Measurements from ENCODE around the gene ALDH3B1.

DNA sequence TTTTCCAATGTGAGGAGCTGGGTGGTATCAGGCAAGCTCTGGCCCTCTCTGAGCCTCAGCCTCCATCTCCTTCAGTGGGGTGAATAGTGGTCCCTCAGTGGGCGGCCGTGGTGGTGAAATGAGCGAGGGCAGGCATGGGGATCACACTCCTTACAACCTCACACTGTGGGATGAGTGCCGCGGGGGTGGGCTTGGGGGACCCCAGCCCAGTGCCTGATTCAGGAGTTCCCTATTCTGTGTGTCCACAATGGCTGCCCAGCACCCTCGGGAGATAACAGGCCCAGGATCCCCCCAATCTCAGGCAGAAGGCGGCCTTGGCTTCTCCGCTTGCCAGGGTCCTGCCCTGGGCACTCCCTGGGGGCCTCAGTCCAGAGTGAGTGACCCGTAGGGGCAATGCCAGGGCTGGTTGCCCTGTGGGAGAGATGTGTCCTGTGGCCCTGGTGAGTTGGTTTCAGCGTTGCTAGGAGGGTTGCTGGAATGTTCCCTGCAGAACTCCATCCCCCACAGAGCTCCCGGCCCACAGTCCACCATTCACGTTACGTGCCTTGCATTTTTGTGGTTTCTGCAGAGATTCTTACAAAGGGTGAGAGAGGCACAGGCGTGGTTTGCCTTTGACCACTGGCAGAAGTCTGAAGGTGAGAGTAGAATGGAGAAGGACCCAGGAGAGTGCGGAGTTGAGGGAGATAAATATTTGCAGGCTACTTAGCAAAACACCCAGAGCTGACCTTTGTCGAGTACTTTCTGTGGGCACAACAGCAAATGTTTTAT is 2.9 kb downstream of the ALDH3B1 start:
- TF ChIP-seq, protein P1, sequence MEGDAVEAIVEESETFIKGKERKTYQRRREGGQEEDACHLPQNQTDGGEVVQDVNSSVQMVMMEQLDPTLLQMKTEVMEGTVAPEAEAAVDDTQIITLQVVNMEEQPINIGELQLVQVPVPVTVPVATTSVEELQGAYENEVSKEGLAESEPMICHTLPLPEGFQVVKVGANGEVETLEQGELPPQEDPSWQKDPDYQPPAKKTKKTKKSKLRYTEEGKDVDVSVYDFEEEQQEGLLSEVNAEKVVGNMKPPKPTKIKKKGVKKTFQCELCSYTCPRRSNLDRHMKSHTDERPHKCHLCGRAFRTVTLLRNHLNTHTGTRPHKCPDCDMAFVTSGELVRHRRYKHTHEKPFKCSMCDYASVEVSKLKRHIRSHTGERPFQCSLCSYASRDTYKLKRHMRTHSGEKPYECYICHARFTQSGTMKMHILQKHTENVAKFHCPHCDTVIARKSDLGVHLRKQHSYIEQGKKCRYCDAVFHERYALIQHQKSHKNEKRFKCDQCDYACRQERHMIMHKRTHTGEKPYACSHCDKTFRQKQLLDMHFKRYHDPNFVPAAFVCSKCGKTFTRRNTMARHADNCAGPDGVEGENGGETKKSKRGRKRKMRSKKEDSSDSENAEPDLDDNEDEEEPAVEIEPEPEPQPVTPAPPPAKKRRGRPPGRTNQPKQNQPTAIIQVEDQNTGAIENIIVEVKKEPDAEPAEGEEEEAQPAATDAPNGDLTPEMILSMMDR (IDR thresholded peaks at IDR 0.05; ENCODE audit: poor library complexity): no peak
- TF ChIP-seq EZH2 (IDR thresholded peaks at IDR 0.05; ENCODE audit: borderline replicate concordance) (no peak), EZH2phosphoT487 (IDR thresholded peaks at IDR 0.05; ENCODE audit: low read depth, severe bottlenecking, unreplicated experiment) (no peak)

Data from hepatocyte (in vitro differentiated cells).